IMR-90 (cell line): Measurements from ENCODE around the gene CLK1. TPM values are rescaled to one million over a fixed set of nuclear protein-coding genes. Genes with fewer than 3 reads are reported as not detected.

Experiments used
- ATAC-seq: fragments of 200-7000 bp; cut with Tn5 transposase; 2 replicates; pipeline ENCODE4 v1.9.1; 2020; ENCODE audit warnings: low read depth, mild to moderate bottlenecking, moderate library complexity
- BruUV-seq: library from RNA; stranded (reverse); fragments of 400-500 nt; replicated peaks from 2 replicates; lab custom pipeline; 2021; lab: Mats Ljungman, UMichigan
- CTCF ChIA-PET: fragments of 300-600 bp; formaldehyde crosslinking; extraction: SDS; loops from one replicate; lab custom pipeline; 2021; ENCODE audit warnings: antibody characterized with exemption; lab: Yijun Ruan, JAX
- POLR2A ChIA-PET: fragments of 300-600 bp; sonication (Branson Sonifier 250); formaldehyde crosslinking; loops from one replicate; lab custom pipeline; 2022; ENCODE audit warnings: antibody characterized with exemption; ENCODE audit not compliant: unreplicated experiment; lab: Charles Lee
- DNase-seq: peaks from one replicate; pipeline ENCODE4 v3.0.0; 2013
- H2AFZ ChIP-seq: replicated peaks from 2 replicates; pipeline ENCODE3; 2013; ENCODE audit warnings: low read length, mild to moderate bottlenecking; ENCODE audit not compliant: poor library complexity
- H2AK5ac ChIP-seq: 2 replicates; pipeline ENCODE4 v1.6.1; 2013; ENCODE audit warnings: low read depth, low read length, inconsistent platforms
- H2AK9ac ChIP-seq: replicated peaks from 2 replicates; pipeline ENCODE3; 2013; ENCODE audit warnings: mild to moderate bottlenecking, low read depth, low read length, moderate library complexity; ENCODE audit not compliant: poor library complexity
- H2BK120ac ChIP-seq: 2 replicates; pipeline ENCODE4 v1.6.1; 2013; ENCODE audit warnings: low read depth, low read length, inconsistent platforms
- H2BK15ac ChIP-seq: 3 replicates; pipeline ENCODE4 v1.6.1; 2013; ENCODE audit warnings: low read depth, low read length, inconsistent platforms
- H2BK20ac ChIP-seq: 2 replicates; pipeline ENCODE4 v1.6.1; 2013; ENCODE audit warnings: low read depth, mild to moderate bottlenecking, inconsistent platforms, low read length, moderate library complexity
- H2BK5ac ChIP-seq: 2 replicates; pipeline ENCODE4 v1.6.1; 2013; ENCODE audit warnings: mild to moderate bottlenecking, low read depth, low read length, inconsistent platforms; ENCODE audit not compliant: poor library complexity, severe bottlenecking
- H3K14ac ChIP-seq: replicated peaks from 2 replicates; pipeline ENCODE4 v1.6.1; 2013; ENCODE audit warnings: low read depth, low read length, inconsistent platforms
- H3K18ac ChIP-seq: 2 replicates; pipeline ENCODE4 v1.6.1; 2013; ENCODE audit warnings: low read depth, low read length, control low read depth
- H3K23ac ChIP-seq: 2 replicates; pipeline ENCODE4 v1.6.1; 2013; ENCODE audit warnings: low read depth, low read length, inconsistent platforms
- H3K27ac ChIP-seq: 2 replicates; pipeline ENCODE4 v1.5.1; 2013; ENCODE audit warnings: mild to moderate bottlenecking, control low read depth, low read length; ENCODE audit not compliant: insufficient read depth
- H3K27me3 ChIP-seq: 2 replicates; pipeline ENCODE4 v1.6.1; 2013; ENCODE audit warnings: low read length; ENCODE audit not compliant: control insufficient read depth, insufficient read depth
- H3K36me3 ChIP-seq: 2 replicates; pipeline ENCODE4 v1.6.1; 2013; ENCODE audit warnings: low read length, mixed read lengths; ENCODE audit not compliant: control insufficient read depth, insufficient read depth
- H3K4ac ChIP-seq: 2 replicates; pipeline ENCODE4 v1.6.1; 2013; ENCODE audit warnings: low read depth, low read length, inconsistent platforms
- H3K4me1 ChIP-seq: 2 replicates; pipeline ENCODE4 v1.6.1; 2013; ENCODE audit warnings: low read length, mixed read lengths; ENCODE audit not compliant: control insufficient read depth, insufficient read depth
- H3K4me2 ChIP-seq: 2 replicates; pipeline ENCODE4 v1.6.1; 2013; ENCODE audit warnings: low read depth, mild to moderate bottlenecking, control low read depth, low read length, moderate library complexity
- H3K4me3 ChIP-seq: 2 replicates; pipeline ENCODE4 v1.5.1; 2013; ENCODE audit warnings: low read depth, mild to moderate bottlenecking, control low read depth, low read length, moderate library complexity; ENCODE audit not compliant: insufficient read depth
- H3K56ac ChIP-seq: 2 replicates; pipeline ENCODE4 v1.6.1; 2013; ENCODE audit warnings: low read length, inconsistent platforms; ENCODE audit not compliant: insufficient read depth; ENCODE audit errors: extremely low read depth
- H3K79me1 ChIP-seq, 2 experiments: 2 replicates each; pipeline ENCODE4 v1.6.1; 2013; ENCODE audit warnings: low read length in 2 of 2, inconsistent platforms in 1 of 2, low read depth in 1 of 2
- H3K9ac ChIP-seq: 2 replicates; pipeline ENCODE4 v1.6.1; 2013; ENCODE audit warnings: low read depth, low read length, control low read depth
- H3K9me1 ChIP-seq: 2 replicates; pipeline ENCODE4 v1.6.1; 2013; ENCODE audit warnings: low read length, inconsistent platforms; ENCODE audit not compliant: insufficient read depth
- H3K9me3 ChIP-seq: 2 replicates; pipeline ENCODE4 v1.6.1; 2013; ENCODE audit warnings: low read length; ENCODE audit not compliant: control insufficient read depth, insufficient read depth
- H4K20me1 ChIP-seq: 2 replicates; pipeline ENCODE4 v1.6.1; 2013; ENCODE audit warnings: low read length, inconsistent platforms; ENCODE audit not compliant: insufficient read depth
- H4K5ac ChIP-seq: 2 replicates; pipeline ENCODE4 v1.6.1; 2013; ENCODE audit warnings: mild to moderate bottlenecking, low read depth, low read length, control low read depth
- H4K8ac ChIP-seq, 2 experiments: 2 replicates each; pipeline ENCODE4 v1.6.1; 2013; ENCODE audit warnings: low read depth in 2 of 2, low read length in 2 of 2, control low read depth in 1 of 2, inconsistent platforms in 1 of 2
- H4K91ac ChIP-seq: 2 replicates; pipeline ENCODE4 v1.6.1; 2013; ENCODE audit warnings: low read depth, low read length, inconsistent platforms; ENCODE audit not compliant: insufficient read depth
- BHLHE40 ChIP-seq: fragments of 150-350 bp; IDR thresholded peaks from 2 replicates; pipeline ENCODE4 v1.6.1; 2016; ENCODE audit warnings: mild to moderate bottlenecking, low read depth, low read length
- CEBPB ChIP-seq: IDR thresholded peaks from 2 replicates; pipeline ENCODE4 v1.6.1; 2012; ENCODE audit warnings: low read depth, low read length, improper control_type of control experiment
- CHD1 ChIP-seq: IDR thresholded peaks from 2 replicates; pipeline ENCODE4 v1.6.1; 2012; ENCODE audit warnings: low read depth, low read length, improper control_type of control experiment
- ELK1 ChIP-seq: fragments of 150-350 bp; IDR thresholded peaks from 2 replicates; pipeline ENCODE4 v1.6.1; 2016; ENCODE audit warnings: low read depth, mild to moderate bottlenecking, low read length, moderate library complexity, borderline replicate concordance
- FOS ChIP-seq: fragments of 150-350 bp; IDR thresholded peaks from 2 replicates; pipeline ENCODE4 v1.6.1; 2016; ENCODE audit warnings: low read depth, low read length
- MAFK ChIP-seq: IDR thresholded peaks from 2 replicates; pipeline ENCODE4 v1.6.1; 2012; ENCODE audit warnings: low read depth, low read length, improper control_type of control experiment
- MAZ ChIP-seq: IDR thresholded peaks from 2 replicates; pipeline ENCODE4 v1.6.1; 2012; ENCODE audit warnings: low read depth, mild to moderate bottlenecking, low read length, improper control_type of control experiment, moderate library complexity, borderline replicate concordance
- MXI1 ChIP-seq: IDR thresholded peaks from 2 replicates; pipeline ENCODE4 v1.6.1; 2012; ENCODE audit warnings: low read depth, mild to moderate bottlenecking, low read length, moderate library complexity, borderline replicate concordance
- NFE2L2 ChIP-seq: fragments of 150-350 bp; IDR thresholded peaks from 2 replicates; pipeline ENCODE4 v1.6.1; 2016; ENCODE audit warnings: low read depth, mild to moderate bottlenecking, low read length
- POLR2A ChIP-seq: IDR thresholded peaks from 2 replicates; pipeline ENCODE4 v1.6.1; 2012; ENCODE audit warnings: mild to moderate bottlenecking, low read depth, low read length
- RAD21 ChIP-seq: IDR thresholded peaks from 2 replicates; pipeline ENCODE4 v1.6.1; 2012; ENCODE audit warnings: low read length, improper control_type of control experiment
- RCOR1 ChIP-seq: IDR thresholded peaks from 2 replicates; pipeline ENCODE4 v1.6.1; 2012; ENCODE audit warnings: mild to moderate bottlenecking, low read length, improper control_type of control experiment; ENCODE audit not compliant: insufficient replicate concordance
- RFX5 ChIP-seq: IDR thresholded peaks from 2 replicates; pipeline ENCODE4 v1.8.0; 2012; ENCODE audit warnings: low read depth, mild to moderate bottlenecking, low read length, moderate library complexity
- SMC3 ChIP-seq: fragments of 150-350 bp; IDR thresholded peaks from 2 replicates; pipeline ENCODE4 v1.6.1; 2016; ENCODE audit warnings: low read depth, mild to moderate bottlenecking, antibody characterized with exemption, low read length, moderate library complexity
- WGBS, 2 experiments: methylation state at CpG; one replicate each; pipeline versions ENCODE4 v1.1.5 to v1.1.7; 2013; ENCODE audit warnings: missing lambda C conversion rate in 2 of 2; ENCODE audit not compliant: insufficient read length in 1 of 2; ENCODE audit errors: extremely low coverage in 2 of 2; 5-methylcytosine and 5-hydroxymethylcytosine counted together
- dilution Hi-C: fragments of 300-500 bp; cut with HindIII; formaldehyde crosslinking; loops from one replicate; pipeline ENCODE4 v1.14.3; 2018; ENCODE audit warnings: low sequenced_read_pairs; ENCODE audit not compliant: unreplicated experiment
- in situ Hi-C: fragments of 300-500 bp; cut with MboI; formaldehyde crosslinking; loops from 3 replicates; pipeline ENCODE4 v1.14.3; 2019; ENCODE audit warnings: low sequenced_read_pairs, inconsistent platforms, mixed read lengths
- intact Hi-C: fragments of 100-400 bp; cut with micrococcal nuclease; formaldehyde crosslinking; loops from 2 replicates; pipeline ENCODE4 v1.10.0; 2022
- polyA plus RNA-seq, 3 experiments: library from polyadenylated mRNA; depleted of rRNA; stranded (reverse); fragments of >200 nt; gene quantifications; 2 replicates each; pipeline ENCODE4 v1.2.3, GENCODE V29; 2012; ENCODE audit warnings: low replicate concordance in 1 of 3
- total RNA-seq: library from RNA; depleted of rRNA; stranded (reverse); fragments of >200 nt; gene quantifications from 2 replicates; pipeline ENCODE4 v1.2.3, GENCODE V29; 2012
- TF ChIP-seq, protein P1 (sequence below): conservative IDR thresholded peaks from 2 replicates; pipeline ENCODE4 v1.5.1; 2012; ENCODE audit warnings: mild to moderate bottlenecking, low read depth, low read length, improper control_type of control experiment
- TF ChIP-seq, protein P2 (sequence below): fragments of 150-350 bp; IDR thresholded peaks from 2 replicates; pipeline ENCODE4 v1.6.1; 2017; ENCODE audit warnings: mild to moderate bottlenecking, antibody characterized with exemption, low read length, low read depth

The CLK1 gene
- total and polyA plus RNA-seq, 2 of the 4 experiments (the other 2 are of a cell fraction) = 26.2 to 35.5 TPM

GRCh38 chr2:200847939-200848338 is 16.5 kb downstream of the CLK1 start:
- Histone ChIP-seq H4K5ac (no peak overlapping the region), H3K36me3 (peaks cover 15% of the 10 kb centered on the region), H3K9me1 (peaks cover 5% of the 10 kb centered on the region; the same call in 1 of the 2 replicates), H3K14ac (no peak overlapping the region), H3K18ac (no peak overlapping the region), H2AK5ac (no peak overlapping the region), H2BK20ac (no peak overlapping the region), H4K8ac (no peak overlapping the region), H3K79me1 (peaks cover 0 to 11% of the 10 kb centered on the region in 2 experiments; a peak in 2 of 4 replicates), H3K27ac (no peak overlapping the region), H3K9me3 (no peaks in the 10 kb centered on the region), H3K23ac (no peak overlapping the region), H3K4ac (no peak overlapping the region), H3K4me1 (no peaks in the 10 kb centered on the region), H3K9ac (no peak overlapping the region), H2BK120ac (no peak overlapping the region), H2BK15ac (no peak overlapping the region), H2AFZ (no peak overlapping the region), H4K91ac (no peak overlapping the region), H3K56ac (no peak overlapping the region), H4K20me1 (peaks cover 15% of the 10 kb centered on the region), H3K27me3 (no peaks in the 10 kb centered on the region; the same call in none of the 2 replicates), H2AK9ac (no peak overlapping the region), H3K4me3 (no peak overlapping the region), H2BK5ac (no peak overlapping the region), H3K4me2 (no peak overlapping the region)
- POLR2A ChIA-PET = no interaction called here
- BruUV-seq = no TSS peak
- in situ Hi-C loops = no loop called here
- DNase-seq = no peak
- dilution Hi-C loops = no loop called here
- no peak for ATAC-seq
- CTCF ChIA-PET = no interaction called here
- WGBS, 2 experiments = no CpG with 5 or more reads among the region's 4 CpGs
- intact Hi-C loops = no loop called here
- TF ChIP-seq CHD1 = no peak
- no peak for TF ChIP-seq ELK1
- TF ChIP-seq SMC3 = no peak
- no peak for TF ChIP-seq MAFK
- no peak for TF ChIP-seq CEBPB
- TF ChIP-seq, protein P1, sequence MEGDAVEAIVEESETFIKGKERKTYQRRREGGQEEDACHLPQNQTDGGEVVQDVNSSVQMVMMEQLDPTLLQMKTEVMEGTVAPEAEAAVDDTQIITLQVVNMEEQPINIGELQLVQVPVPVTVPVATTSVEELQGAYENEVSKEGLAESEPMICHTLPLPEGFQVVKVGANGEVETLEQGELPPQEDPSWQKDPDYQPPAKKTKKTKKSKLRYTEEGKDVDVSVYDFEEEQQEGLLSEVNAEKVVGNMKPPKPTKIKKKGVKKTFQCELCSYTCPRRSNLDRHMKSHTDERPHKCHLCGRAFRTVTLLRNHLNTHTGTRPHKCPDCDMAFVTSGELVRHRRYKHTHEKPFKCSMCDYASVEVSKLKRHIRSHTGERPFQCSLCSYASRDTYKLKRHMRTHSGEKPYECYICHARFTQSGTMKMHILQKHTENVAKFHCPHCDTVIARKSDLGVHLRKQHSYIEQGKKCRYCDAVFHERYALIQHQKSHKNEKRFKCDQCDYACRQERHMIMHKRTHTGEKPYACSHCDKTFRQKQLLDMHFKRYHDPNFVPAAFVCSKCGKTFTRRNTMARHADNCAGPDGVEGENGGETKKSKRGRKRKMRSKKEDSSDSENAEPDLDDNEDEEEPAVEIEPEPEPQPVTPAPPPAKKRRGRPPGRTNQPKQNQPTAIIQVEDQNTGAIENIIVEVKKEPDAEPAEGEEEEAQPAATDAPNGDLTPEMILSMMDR = no peak
- no peak for TF ChIP-seq RFX5
- TF ChIP-seq, protein P2, sequence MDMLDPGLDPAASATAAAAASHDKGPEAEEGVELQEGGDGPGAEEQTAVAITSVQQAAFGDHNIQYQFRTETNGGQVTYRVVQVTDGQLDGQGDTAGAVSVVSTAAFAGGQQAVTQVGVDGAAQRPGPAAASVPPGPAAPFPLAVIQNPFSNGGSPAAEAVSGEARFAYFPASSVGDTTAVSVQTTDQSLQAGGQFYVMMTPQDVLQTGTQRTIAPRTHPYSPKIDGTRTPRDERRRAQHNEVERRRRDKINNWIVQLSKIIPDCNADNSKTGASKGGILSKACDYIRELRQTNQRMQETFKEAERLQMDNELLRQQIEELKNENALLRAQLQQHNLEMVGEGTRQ = no peak
- TF ChIP-seq RCOR1 = no peak
- no peak for TF ChIP-seq RAD21
- TF ChIP-seq POLR2A = no peak
- no peak for TF ChIP-seq FOS
- no peak for TF ChIP-seq MAZ
- no peak for TF ChIP-seq MXI1
- no peak for TF ChIP-seq NFE2L2
- no peak for TF ChIP-seq BHLHE40
